H9 (cell line): ENCODE data around the gene PHKG2. TPM values are rescaled to one million over a fixed set of nuclear protein-coding genes. Genes with fewer than 3 reads are reported as not detected.

Source experiments
- DNase-seq: peaks from one replicate; pipeline ENCODE4 v3.0.0-alpha.2; 2017
- H2AFZ ChIP-seq: one replicate; pipeline ENCODE4 v1.6.1; 2013; ENCODE audit warnings: mild to moderate bottlenecking, low read length, control low read depth, moderate library complexity
- H2AK5ac ChIP-seq: 2 replicates; pipeline ENCODE4 v1.6.1; 2013; ENCODE audit warnings: low read length, control low read depth, mixed read lengths; ENCODE audit not compliant: insufficient read length
- H2BK120ac ChIP-seq: one replicate; pipeline ENCODE4 v1.6.1; 2013; ENCODE audit warnings: low read depth, mild to moderate bottlenecking, low read length, control low read depth, inconsistent platforms; ENCODE audit not compliant: poor library complexity, severe bottlenecking
- H2BK12ac ChIP-seq: 2 replicates; pipeline ENCODE4 v1.6.1; 2013; ENCODE audit warnings: low read length, control low read depth, mixed read lengths, low read depth; ENCODE audit not compliant: insufficient read length
- H2BK15ac ChIP-seq: 2 replicates; pipeline ENCODE4 v1.6.1; 2013; ENCODE audit warnings: low read depth, low read length, control low read depth
- H2BK20ac ChIP-seq: one replicate; pipeline ENCODE4 v1.6.1; 2013; ENCODE audit warnings: low read depth, mild to moderate bottlenecking, low read length, control low read depth, inconsistent platforms; ENCODE audit not compliant: poor library complexity, severe bottlenecking
- H2BK5ac ChIP-seq: 2 replicates; pipeline ENCODE4 v1.6.1; 2013; ENCODE audit warnings: low read length, control low read depth, mixed read lengths; ENCODE audit not compliant: insufficient read length
- H3K14ac ChIP-seq: 2 replicates; pipeline ENCODE4 v1.6.1; 2013; ENCODE audit warnings: low read length, control low read depth; ENCODE audit not compliant: insufficient read depth
- H3K18ac ChIP-seq: 2 replicates; pipeline ENCODE4 v1.6.1; 2013; ENCODE audit warnings: low read depth, mild to moderate bottlenecking, mixed read lengths, low read length, control low read depth; ENCODE audit not compliant: insufficient read length
- H3K23ac ChIP-seq: 2 replicates; pipeline ENCODE4 v1.6.1; 2013; ENCODE audit warnings: low read length, control low read depth, mixed read lengths, low read depth; ENCODE audit not compliant: insufficient read length
- H3K23me2 ChIP-seq: 2 replicates; pipeline ENCODE4 v1.6.1; 2013; ENCODE audit warnings: low read depth, mild to moderate bottlenecking, mixed read lengths, low read length, control low read depth; ENCODE audit not compliant: insufficient read length, poor library complexity, severe bottlenecking
- H3K27ac ChIP-seq: 2 replicates; pipeline ENCODE4 v1.5.1; 2013; ENCODE audit warnings: low read length, control low read depth, mixed read lengths, low read depth; ENCODE audit not compliant: insufficient read length
- H3K27me3 ChIP-seq: 2 replicates; pipeline ENCODE4 v1.6.1; 2013; ENCODE audit warnings: low read length, control low read depth, inconsistent platforms; ENCODE audit not compliant: insufficient read depth
- H3K4ac ChIP-seq: 2 replicates; pipeline ENCODE4 v1.6.1; 2013; ENCODE audit warnings: low read depth, mild to moderate bottlenecking, control low read depth, inconsistent platforms, low read length, moderate library complexity
- H3K4me1 ChIP-seq: 2 replicates; pipeline ENCODE4 v1.6.1; 2013; ENCODE audit warnings: low read length, control low read depth, inconsistent platforms; ENCODE audit not compliant: insufficient read depth
- H3K4me2 ChIP-seq: 2 replicates; pipeline ENCODE4 v1.6.1; 2013; ENCODE audit warnings: low read length, control low read depth, mixed read lengths; ENCODE audit not compliant: insufficient read length, insufficient read depth
- H3K56ac ChIP-seq: 2 replicates; pipeline ENCODE4 v1.6.1; 2013; ENCODE audit warnings: low read depth, mild to moderate bottlenecking, mixed read lengths, low read length, control low read depth; ENCODE audit not compliant: insufficient read length
- H3K79me1 ChIP-seq: 2 replicates; pipeline ENCODE4 v1.6.1; 2013; ENCODE audit warnings: low read depth, mild to moderate bottlenecking, moderate library complexity, low read length, control low read depth, inconsistent platforms; ENCODE audit not compliant: insufficient read depth, poor library complexity, severe bottlenecking
- H3K79me2 ChIP-seq: 2 replicates; pipeline ENCODE4 v1.6.1; 2013; ENCODE audit warnings: low read length, control low read depth, inconsistent platforms; ENCODE audit not compliant: insufficient read depth
- H3K9ac ChIP-seq: 2 replicates; pipeline ENCODE4 v1.6.1; 2013; ENCODE audit warnings: low read length, control low read depth, mixed read lengths; ENCODE audit not compliant: insufficient read length; ENCODE audit errors: extremely low read depth
- H3K9me3 ChIP-seq: one replicate; pipeline ENCODE4 v1.6.1; 2013; ENCODE audit warnings: low read depth, low read length, inconsistent platforms; ENCODE audit not compliant: control insufficient read depth
- H3T11ph ChIP-seq: one replicate; pipeline ENCODE4 v1.6.1; 2013; ENCODE audit warnings: mild to moderate bottlenecking, low read length, control low read depth, inconsistent platforms
- H4K20me1 ChIP-seq: one replicate; pipeline ENCODE4 v1.6.1; 2013; ENCODE audit not compliant: control insufficient read depth, insufficient read length, insufficient read depth
- H4K5ac ChIP-seq: 2 replicates; pipeline ENCODE4 v1.6.1; 2013; ENCODE audit warnings: low read depth, mild to moderate bottlenecking, mixed read lengths, low read length, control low read depth; ENCODE audit not compliant: insufficient read length
- H4K8ac ChIP-seq: replicated peaks from 2 replicates; pipeline ENCODE4 v1.6.1; 2013; ENCODE audit warnings: low read length, control low read depth, mixed read lengths, low read depth; ENCODE audit not compliant: insufficient read length
- H4K91ac ChIP-seq: 2 replicates; pipeline ENCODE4 v1.6.1; 2013; ENCODE audit warnings: low read depth, mild to moderate bottlenecking, moderate library complexity, mixed read lengths, low read length, control low read depth; ENCODE audit not compliant: insufficient read length
- H3K27ac Mint-ChIP-seq, 3 experiments: 2 replicates in 2 of 3; 3 replicates in 1 of 3; pipeline ENCODE4 v1.8.0; 2020 to 2021; ENCODE audit warnings: mixed read lengths in 3 of 3, mild to moderate bottlenecking in 1 of 3, moderate library complexity in 1 of 3
- H3K27me3 Mint-ChIP-seq: 2 replicates; pipeline ENCODE4 v1.8.0; 2021; ENCODE audit warnings: low read depth, mild to moderate bottlenecking, moderate library complexity, mixed read lengths
- H3K36me3 Mint-ChIP-seq, 3 experiments: 2 replicates in 2 of 3; 3 replicates in 1 of 3; pipeline ENCODE4 v1.8.0; 2020 to 2021; ENCODE audit warnings: low read depth in 3 of 3, mixed read lengths in 3 of 3; ENCODE audit not compliant: insufficient read depth in 1 of 3
- H3K4me1 Mint-ChIP-seq, 2 experiments: 2 replicates each; pipeline ENCODE4 v1.8.0; 2020; ENCODE audit warnings: mixed read lengths in 2 of 2
- H3K4me3 Mint-ChIP-seq, 2 experiments: 2 replicates in 1 of 2; 3 replicates in 1 of 2; pipeline ENCODE4 v1.8.0; 2020 to 2021; ENCODE audit warnings: mild to moderate bottlenecking in 2 of 2, mixed read lengths in 2 of 2, moderate library complexity in 1 of 2
- H3K9me3 Mint-ChIP-seq, 2 experiments: 2 replicates in 1 of 2; 3 replicates in 1 of 2; pipeline ENCODE4 v1.8.0; 2020; ENCODE audit warnings: mild to moderate bottlenecking in 2 of 2, mixed read lengths in 2 of 2, moderate library complexity in 1 of 2
- CTCF ChIP-seq: fragments of 200-600 bp; sonication (generic); conservative IDR thresholded peaks from 3 replicates; pipeline ENCODE4 v1.8.0; 2021; ENCODE audit warnings: antibody characterized with exemption, mild to moderate bottlenecking
- WGBS: extraction: QIAGEN DNeasy Blood & Tissue Kit; methylation state at CpG from one replicate; pipeline ENCODE4 v1.1.7; 2013; ENCODE audit warnings: missing lambda C conversion rate, low lambda C conversion rate, mixed read lengths; ENCODE audit not compliant: insufficient read length; ENCODE audit errors: extremely low coverage; 5-methylcytosine and 5-hydroxymethylcytosine counted together
- total RNA-seq: library from RNA; stranded (reverse); gene quantifications from 2 replicates; pipeline ENCODE4 v1.2.1, GENCODE V29; 2021

Gene PHKG2
- total RNA-seq, 1 experiment from 2014 or later: 46.6 TPM

- Histone ChIP-seq H3K18ac (no peak overlapping the region), H3K23ac (no peak overlapping the region), H4K8ac (no peak overlapping the region), H2BK20ac (no peak overlapping the region), H2BK12ac (no peak overlapping the region), H3K4me1 (no peaks in the 10 kb centered on the region), H3K14ac (no peak overlapping the region), H3K56ac (no peak overlapping the region), H3K79me1 (no peaks in the 10 kb centered on the region), H3K23me2 (peaks cover 5% of the 10 kb centered on the region), H4K20me1 (no peaks in the 10 kb centered on the region), H2AK5ac (no peak overlapping the region), H2BK15ac (no peak overlapping the region), H3K27ac (no peak overlapping the region), H3K4ac (no peak overlapping the region), H3K4me2 (no peak overlapping the region), H4K5ac (no peak overlapping the region), H2BK120ac (no peak overlapping the region), H2BK5ac (no peak overlapping the region), H3K9ac (no peak overlapping the region), H3K9me3 (no peaks in the 10 kb centered on the region), H3T11ph (no peak overlapping the region), H2AFZ (no peak overlapping the region), H4K91ac (no peak overlapping the region), H3K27me3 (no peaks in the 10 kb centered on the region), H3K79me2 (no peaks in the 10 kb centered on the region)
- no peak overlapping the region for H3K27ac Mint-ChIP-seq
- H3K4me3 Mint-ChIP-seq: no peak overlapping the region
- TF ChIP-seq CTCF: no peak
- H3K9me3 Mint-ChIP-seq: peaks cover 0 to 1% of the 10 kb centered on the region in 2 experiments; a peak in 1 of 5 replicates
- WGBS: no CpG with 5 or more reads among the region's 2 CpGs
- peaks cover 12 to 28% of the 10 kb centered on the region in 2 experiments for H3K4me1 Mint-ChIP-seq
- no peak for DNase-seq
- peaks cover 0 to 41% (median 21%) of the 10 kb centered on the region in 3 experiments; a peak in 5 of 7 replicates for H3K36me3 Mint-ChIP-seq
- H3K27me3 Mint-ChIP-seq: no peaks in the 10 kb centered on the region
Measured at GRCh38 chr16:30744183-30744582, 4.0 kb upstream of the PHKG2 start.
